Bronchus fibroblast of lung (primary cell): Measurements from ENCODE around the gene GLS. TPM values are rescaled to one million over a fixed set of nuclear protein-coding genes. Genes with fewer than 3 reads are reported as not detected.

Source experiments
- total RNA-seq: library from RNA; depleted of rRNA; stranded (reverse); fragments of >200 nt; gene quantifications from 2 replicates; pipeline ENCODE4 v1.2.3, GENCODE V29; 2015

GLS gene
- 34.6 and 35.5 TPM in 2 replicates for total RNA-seq

GRCh38 chr2:190880378-190881083, at the start of gene GLS:
GLS (plus strand) TSS chr2:190880821; CDS start chr2:190881085, 264 bp downstream.

GRCh38 chr2:191013932-191014652, 133.5 kb downstream of the GLS start, which contains the start of gene STAT1:
STAT1 (minus strand) TSS chr2:191014171; CDS start chr2:191010003, 4,168 bp downstream.

Other genes starting within 250 kb of the GLS start
- 8.5 and 9.9 TPM in 2 replicates for gene NAB1, start 231.7 kb upstream of the GLS start, total RNA-seq
- gene STAT1, start 133.3 kb downstream of the GLS start, total RNA-seq, result 32.7 and 34.0 TPM in 2 replicates